GM18526 (cell line): ENCODE results near the gene SSTR1.

ENCODE experiments used
- POLR2A ChIP-seq: IDR thresholded peaks from 3 replicates; pipeline ENCODE4 v1.6.1; 2011; ENCODE audit not compliant: insufficient read length; ENCODE audit errors: extremely low read depth

Gene SSTR1

DNA sequence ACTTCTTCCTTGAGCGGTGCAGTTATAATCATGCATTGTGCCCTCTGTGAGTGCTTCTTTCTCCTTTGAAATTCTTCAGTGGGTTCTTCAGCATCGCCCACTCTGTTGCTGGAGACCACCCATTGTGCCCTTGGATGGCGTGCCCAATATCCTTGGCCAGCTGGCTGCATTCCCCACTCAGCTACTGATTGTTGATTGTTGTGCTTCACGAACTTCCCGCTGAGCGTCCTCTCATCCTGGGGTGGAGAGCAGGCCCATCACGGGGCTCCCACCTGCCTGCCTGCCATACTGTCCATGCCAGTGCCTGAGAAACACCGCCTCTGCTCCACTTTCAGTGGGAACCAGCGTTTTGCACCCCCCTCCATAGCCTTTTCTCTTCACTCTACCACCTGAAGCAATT is 8.6 kb upstream of the SSTR1 start:
- no peak for TF ChIP-seq POLR2A

- TF ChIP-seq POLR2A: no peak
These were observed 8.0 kb upstream of the SSTR1 start for GRCh38 chr14:38199739-38200138.

DNA sequence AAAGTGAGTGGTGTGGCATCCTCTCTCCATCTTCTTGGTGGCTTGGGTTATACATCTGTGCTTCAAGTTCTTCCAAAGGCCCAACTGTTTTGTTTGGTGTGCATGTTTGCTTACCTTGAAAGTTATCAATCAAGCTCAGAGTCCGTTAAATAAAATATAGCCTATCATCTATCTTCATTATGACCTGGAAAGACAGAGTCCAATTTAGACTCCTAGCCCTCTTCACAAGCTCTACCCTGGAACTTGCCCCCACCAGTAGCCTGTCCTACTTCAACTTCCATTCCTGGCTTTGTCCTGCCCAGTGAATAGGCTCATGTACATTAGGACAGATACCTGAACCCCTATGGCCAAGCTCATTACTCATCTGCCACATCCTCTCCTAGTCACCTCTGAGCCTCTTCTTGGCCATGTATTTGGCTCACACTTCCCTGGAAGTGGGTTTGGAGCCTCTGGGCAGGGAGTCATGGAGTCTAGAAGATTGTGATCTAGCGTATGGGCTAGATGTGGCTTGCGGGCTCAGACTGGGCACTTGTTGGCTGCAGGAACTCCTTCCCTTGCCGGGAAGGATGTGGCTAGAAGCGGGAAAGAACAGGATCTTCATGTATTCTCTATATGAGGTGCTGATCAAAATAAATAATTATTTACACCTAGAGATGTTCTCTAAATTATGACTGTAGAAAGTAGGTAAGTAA is 6.4 kb upstream of the SSTR1 start:
- no peak for TF ChIP-seq POLR2A

- TF ChIP-seq POLR2A: no peak
These were observed 5.1 kb upstream of the SSTR1 start for GRCh38 chr14:38202444-38203191.

DNA sequence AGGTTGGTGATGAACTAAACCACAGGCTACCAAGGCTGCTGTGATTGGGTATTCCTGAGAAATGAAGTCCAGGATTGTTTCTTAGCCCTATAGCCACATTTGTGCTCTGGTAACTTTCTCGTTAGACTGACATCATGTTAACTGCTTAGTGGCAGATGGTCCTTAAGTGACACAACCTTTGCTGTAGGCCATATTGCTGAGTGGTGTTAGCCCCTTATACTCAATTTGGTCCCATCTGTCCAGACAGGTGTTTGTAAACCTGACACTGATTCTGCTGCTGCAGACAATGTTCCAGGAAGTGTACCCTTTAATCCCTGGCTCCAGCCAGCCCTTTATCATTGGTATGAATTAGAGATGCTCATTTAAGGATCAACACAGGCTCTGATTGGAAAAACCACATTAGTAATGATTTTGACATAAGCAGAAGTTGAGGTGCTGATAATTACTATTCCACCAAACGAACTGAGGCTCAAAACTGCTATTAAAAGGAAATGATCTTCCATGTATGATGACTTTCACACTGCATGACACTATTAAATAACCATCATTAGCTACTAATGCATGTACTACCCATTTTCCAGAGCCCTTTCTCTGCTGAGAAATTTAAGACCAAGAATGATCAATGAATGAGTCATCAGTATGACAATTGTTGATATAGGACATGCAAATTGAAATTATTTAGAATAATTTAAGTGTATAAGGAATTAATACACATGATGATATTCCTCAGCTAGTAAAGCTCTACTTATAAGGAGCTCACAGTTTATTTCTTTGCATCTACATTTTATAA is 3.6 kb upstream of the SSTR1 start:
- TF ChIP-seq POLR2A: no peak

GRCh38 chr14:38204719-38205115 is 3.0 kb upstream of the SSTR1 start:
- no peak for TF ChIP-seq POLR2A

GRCh38 chr14:38205119-38205813 is 2.4 kb upstream of the SSTR1 start:
- no peak for TF ChIP-seq POLR2A

DNA sequence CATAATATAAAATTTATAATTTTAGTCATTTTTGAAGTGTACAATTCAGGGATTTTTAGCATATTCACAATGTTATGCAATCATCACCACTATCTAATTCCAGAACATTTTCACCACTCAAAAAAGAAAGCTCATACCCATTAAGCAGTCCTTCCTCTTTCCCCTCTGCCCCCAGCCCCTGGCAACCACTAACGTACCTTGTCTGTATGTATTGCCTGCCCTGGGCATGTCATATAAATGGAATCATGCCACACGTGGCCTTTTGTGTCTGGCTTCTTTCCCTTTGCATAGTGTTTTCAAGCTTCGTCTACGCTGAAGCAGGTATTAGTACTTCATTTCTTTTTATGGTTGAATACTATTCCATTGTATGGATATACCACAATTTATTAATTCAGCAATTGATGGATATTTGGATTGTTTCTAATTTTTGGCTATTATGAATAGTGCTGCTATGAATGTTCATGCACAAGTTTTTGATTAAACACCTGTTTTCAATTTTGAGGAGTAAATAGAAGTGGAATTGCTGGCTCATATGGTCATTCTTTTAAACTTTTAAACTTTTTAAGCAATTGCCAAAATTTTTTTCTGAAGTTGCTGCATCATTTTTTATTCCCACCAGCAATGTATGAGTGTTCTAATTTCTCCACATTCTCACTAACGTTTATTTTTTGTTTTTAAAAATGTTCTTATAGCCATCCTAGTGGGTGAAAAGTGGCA is 1.6 kb upstream of the SSTR1 start:
- no peak for TF ChIP-seq POLR2A

DNA sequence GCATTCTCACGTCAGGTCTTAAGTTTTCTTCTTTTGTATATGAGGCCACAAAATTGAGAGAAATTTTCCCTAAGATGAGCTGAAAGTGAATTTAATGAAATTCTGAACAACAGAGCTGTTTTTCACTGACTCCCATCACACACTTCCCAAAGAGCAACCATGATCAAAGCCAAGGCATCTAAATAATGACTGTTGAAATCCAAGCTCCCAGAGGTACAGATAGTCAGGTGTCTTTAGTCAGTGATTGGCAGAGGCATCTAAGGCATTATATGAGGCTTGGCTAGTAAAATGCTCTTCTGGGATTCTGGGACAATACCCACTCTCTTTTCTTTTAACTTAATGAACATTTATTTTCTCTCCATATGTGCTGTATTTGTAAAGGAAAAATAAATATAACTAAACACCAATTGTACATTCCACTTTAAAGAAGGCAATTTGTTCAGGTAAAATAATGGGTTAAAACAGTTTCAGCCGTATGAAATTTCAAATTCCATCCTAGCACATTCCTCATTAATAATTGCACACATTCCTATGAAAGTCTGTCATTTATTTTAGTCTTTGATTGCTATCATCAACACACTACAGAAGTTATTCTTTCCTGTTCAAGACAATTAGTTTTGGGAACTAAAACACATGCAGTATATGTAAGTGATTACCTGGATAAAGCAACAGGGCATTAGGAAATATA is 871 bp upstream of the SSTR1 start:
- TF ChIP-seq POLR2A: no peak

GRCh38 chr14:38207377-38207735 is 348 bp upstream of the SSTR1 start:
- no peak for TF ChIP-seq POLR2A

GRCh38 chr14:38208618-38209562 is 1.2 kb downstream of the SSTR1 start:
- TF ChIP-seq POLR2A: no peak

GRCh38 chr14:38209572-38210557 is 2.2 kb downstream of the SSTR1 start:
- no peak for TF ChIP-seq POLR2A

DNA sequence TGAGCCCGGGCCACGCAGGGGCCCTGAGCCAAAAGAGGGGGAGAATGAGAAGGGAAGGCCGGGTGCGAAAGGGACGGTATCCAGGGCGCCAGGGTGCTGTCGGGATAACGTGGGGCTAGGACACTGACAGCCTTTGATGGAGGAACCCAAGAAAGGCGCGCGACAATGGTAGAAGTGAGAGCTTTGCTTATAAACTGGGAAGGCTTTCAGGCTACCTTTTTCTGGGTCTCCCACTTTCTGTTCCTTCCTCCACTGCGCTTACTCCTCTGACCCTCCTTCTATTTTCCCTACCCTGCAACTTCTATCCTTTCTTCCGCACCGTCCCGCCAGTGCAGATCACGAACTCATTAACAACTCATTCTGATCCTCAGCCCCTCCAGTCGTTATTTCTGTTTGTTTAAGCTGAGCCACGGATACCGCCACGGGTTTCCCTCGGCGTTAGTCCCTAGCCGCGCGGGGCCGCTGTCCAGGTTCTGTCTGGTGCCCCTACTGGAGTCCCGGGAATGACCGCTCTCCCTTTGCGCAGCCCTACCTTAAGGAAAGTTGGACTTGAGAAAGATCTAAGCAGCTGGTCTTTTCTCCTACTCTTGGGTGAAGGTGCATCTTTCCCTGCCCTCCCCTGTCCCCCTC is 3.0 kb downstream of the SSTR1 start:
- TF ChIP-seq POLR2A: no peak
